H1 (cell line): ENCODE results near the gene MCRS1. TPM values are rescaled to one million over a fixed set of nuclear protein-coding genes. Genes with fewer than 3 reads are reported as not detected.

Experiments used
- CTCF ChIA-PET: fragments of 300-600 bp; sonication (Branson Sonifier 250); formaldehyde crosslinking; loops from one replicate; lab custom pipeline; 2021; ENCODE audit not compliant: partially characterized antibody; lab: Charles Lee
- POLR2A ChIA-PET: fragments of 300-600 bp; sonication (Branson Sonifier 250); formaldehyde crosslinking; loops from one replicate; lab custom pipeline; 2021; ENCODE audit warnings: inconsistent platforms; ENCODE audit not compliant: partially characterized antibody; lab: Charles Lee
- DNase-seq, 2 experiments: peaks; one replicate each; pipeline versions ENCODE4 v3.0.0 to v3.0.0-alpha.2; 2010 to 2022; ENCODE audit warnings: low spot score in 2 of 2, low read depth in 1 of 2, mixed read lengths in 1 of 2
- FAIRE-seq: peaks from 2 replicates; lab custom pipeline; 2011; peaks lifted over from hg19 to GRCh38; lab: Jason Lieb, UNC
- H2AFZ ChIP-seq: 2 replicates; pipeline ENCODE4 v1.8.1; 2012; ENCODE audit warnings: low read length, inconsistent platforms
- H2AK5ac ChIP-seq: 2 replicates; pipeline ENCODE4 v1.6.1; 2013; ENCODE audit warnings: low read depth, low read length
- H2BK120ac ChIP-seq: replicated peaks from 2 replicates; pipeline ENCODE3; 2013; ENCODE audit warnings: low read depth, low read length, inconsistent platforms
- H2BK12ac ChIP-seq: 2 replicates; pipeline ENCODE4 v1.6.1; 2013; ENCODE audit warnings: low read depth, low read length
- H2BK15ac ChIP-seq: 2 replicates; pipeline ENCODE4 v1.6.1; 2013; ENCODE audit warnings: low read length
- H2BK20ac ChIP-seq: 2 replicates; pipeline ENCODE4 v1.6.1; 2013; ENCODE audit warnings: low read length
- H2BK5ac ChIP-seq: 2 replicates; pipeline ENCODE4 v1.6.1; 2013; ENCODE audit warnings: low read depth, low read length
- H3K14ac ChIP-seq: 2 replicates; pipeline ENCODE4 v1.6.1; 2013; ENCODE audit warnings: inconsistent platforms; ENCODE audit not compliant: insufficient read length
- H3K18ac ChIP-seq: 2 replicates; pipeline ENCODE4 v1.6.1; 2013; ENCODE audit warnings: low read length; ENCODE audit errors: extremely low read depth
- H3K23ac ChIP-seq: 2 replicates; pipeline ENCODE4 v1.6.1; 2013; ENCODE audit warnings: inconsistent platforms; ENCODE audit not compliant: insufficient read length
- H3K23me2 ChIP-seq: 2 replicates; pipeline ENCODE4 v1.6.1; 2013; ENCODE audit warnings: low read depth, low read length
- H3K27ac ChIP-seq: 2 replicates; pipeline ENCODE4 v1.6.1; 2011; ENCODE audit warnings: low read depth, low read length, inconsistent platforms
- H3K27me3 ChIP-seq, 4 experiments: replicated peaks in 1 of 4; 1 replicate in 1 of 4; 2 replicates in 3 of 4; pipeline versions ENCODE4 v1.6.1 to v1.8.1; 2011 to 2013; ENCODE audit warnings: low read length in 3 of 4, mild to moderate bottlenecking in 3 of 4, inconsistent platforms in 2 of 4, mixed read lengths in 2 of 4, moderate library complexity in 1 of 4; ENCODE audit not compliant: control insufficient read depth in 3 of 4, insufficient read depth in 3 of 4; ENCODE audit errors: extremely low read depth in 1 of 4
- H3K36me3 ChIP-seq, 4 experiments: 2 replicates each; pipeline versions ENCODE4 v1.6.1 to v1.8.1; 2011 to 2013; ENCODE audit warnings: mild to moderate bottlenecking in 4 of 4, low read length in 3 of 4, moderate library complexity in 2 of 4, control low read depth in 1 of 4, inconsistent platforms in 1 of 4; ENCODE audit not compliant: insufficient read depth in 4 of 4, control insufficient read depth in 2 of 4
- H3K4ac ChIP-seq: replicated peaks from 2 replicates; pipeline ENCODE3; 2013; ENCODE audit warnings: low read length, low read depth, mixed read lengths, inconsistent platforms; ENCODE audit not compliant: insufficient read length
- H3K4me1 ChIP-seq, 4 experiments: replicated peaks in 1 of 4; 1 replicate in 1 of 4; 2 replicates in 3 of 4; pipeline versions ENCODE4 v1.6.1 to v1.8.1; 2011 to 2013; ENCODE audit warnings: low read length in 3 of 4, inconsistent platforms in 2 of 4, mixed read lengths in 1 of 4; ENCODE audit not compliant: insufficient read depth in 4 of 4, control insufficient read depth in 3 of 4
- H3K4me2 ChIP-seq, 2 experiments: 2 replicates each; pipeline versions ENCODE4 v1.6.1 to v1.8.1; 2011 to 2013; ENCODE audit warnings: low read depth in 2 of 2, low read length in 2 of 2, control low read depth in 1 of 2, inconsistent platforms in 1 of 2, mild to moderate bottlenecking in 1 of 2; ENCODE audit not compliant: insufficient read depth in 1 of 2
- H3K4me3 ChIP-seq, 4 experiments: fragments of 200-600, 300-600 bp in 1 of 4; sonication (generic), shearing (Covaris generic), sonication (Bioruptor Twin) in 1 of 4; 2 replicates each; pipeline versions ENCODE4 v1.5.1 to v1.8.1; 2011 to 2016; ENCODE audit warnings: low read length in 4 of 4, low read depth in 3 of 4, control low read depth in 2 of 4, inconsistent platforms in 2 of 4, mild to moderate bottlenecking in 2 of 4, mixed read lengths in 1 of 4, moderate library complexity in 1 of 4; ENCODE audit not compliant: insufficient read depth in 2 of 4; ENCODE audit errors: extremely low read depth in 1 of 4
- H3K56ac ChIP-seq: replicated peaks from 2 replicates; pipeline ENCODE3; 2013; ENCODE audit warnings: low read depth, mild to moderate bottlenecking, mixed read lengths, low read length, inconsistent platforms; ENCODE audit not compliant: insufficient read length
- H3K79me1 ChIP-seq: 2 replicates; pipeline ENCODE4 v1.6.1; 2013; ENCODE audit warnings: low read depth, low read length, control low read depth
- H3K79me2 ChIP-seq, 2 experiments: 2 replicates each; pipeline versions ENCODE4 v1.6.1 to v1.8.1; 2012 to 2013; ENCODE audit warnings: low read length in 2 of 2, mild to moderate bottlenecking in 2 of 2, inconsistent platforms in 1 of 2; ENCODE audit not compliant: insufficient read depth in 2 of 2, control insufficient read depth in 1 of 2
- H3K9ac ChIP-seq, 4 experiments: replicated peaks in 1 of 4; 1 replicate in 1 of 4; 2 replicates in 3 of 4; pipeline versions ENCODE4 v1.6.1 to v1.8.1; 2011 to 2013; ENCODE audit warnings: low read depth in 3 of 4, low read length in 3 of 4, control low read depth in 2 of 4, mild to moderate bottlenecking in 2 of 4, moderate library complexity in 2 of 4, inconsistent platforms in 1 of 4; ENCODE audit errors: extremely low read depth in 1 of 4
- H3K9me3 ChIP-seq, 2 experiments: 2 replicates each; pipeline versions ENCODE4 v1.6.1 to v1.8.1; 2012 to 2013; ENCODE audit warnings: mild to moderate bottlenecking in 2 of 2, moderate library complexity in 2 of 2, control low read depth in 1 of 2, inconsistent platforms in 1 of 2, low read depth in 1 of 2, low read length in 1 of 2, mixed read lengths in 1 of 2; ENCODE audit not compliant: insufficient read depth in 2 of 2
- H4K20me1 ChIP-seq, 2 experiments: replicated peaks in 1 of 2; 2 replicates each; pipeline versions ENCODE3 to v1.8.1; 2011 to 2013; ENCODE audit warnings: inconsistent platforms in 2 of 2, low read length in 2 of 2, mild to moderate bottlenecking in 1 of 2; ENCODE audit not compliant: insufficient read depth in 2 of 2, control insufficient read depth in 1 of 2
- H4K5ac ChIP-seq: 2 replicates; pipeline ENCODE4 v1.6.1; 2013; ENCODE audit warnings: low read length, low read depth, mixed read lengths, inconsistent platforms; ENCODE audit not compliant: insufficient read length
- H4K8ac ChIP-seq: 2 replicates; pipeline ENCODE4 v1.8.0; 2013; ENCODE audit warnings: mild to moderate bottlenecking, moderate library complexity, low read length, inconsistent platforms; ENCODE audit not compliant: insufficient read depth; ENCODE audit errors: extremely low read depth
- H4K91ac ChIP-seq: replicated peaks from 2 replicates; pipeline ENCODE3; 2013; ENCODE audit warnings: low read length, mixed read lengths, inconsistent platforms; ENCODE audit not compliant: insufficient read length
- CBX5 ChIP-seq: fragments of 300-800, 300-1000 bp; sonication (generic); IDR thresholded peaks from 2 replicates; pipeline ENCODE4 v1.7.1; 2016; ENCODE audit warnings: antibody characterized with exemption, low read length, low read depth
- EGR1 ChIP-seq: IDR thresholded peaks from 2 replicates; pipeline ENCODE4 v1.6.1; 2011; ENCODE audit warnings: low read depth, low read length, borderline replicate concordance
- KDM4A ChIP-seq: IDR thresholded peaks from one replicate; pipeline ENCODE4 v1.7.1; 2012; ENCODE audit warnings: low read depth, mild to moderate bottlenecking, moderate library complexity, low read length, inconsistent platforms; ENCODE audit not compliant: severe bottlenecking
- MAFK ChIP-seq: IDR thresholded peaks from 2 replicates; pipeline ENCODE4 v1.6.1; 2012; ENCODE audit warnings: low read depth, mild to moderate bottlenecking, improper control_type of control experiment, low read length
- PHF8 ChIP-seq: fragments of 200-600 bp; sonication (generic); conservative IDR thresholded peaks from 2 replicates; pipeline ENCODE4 v1.7.1; 2012; ENCODE audit warnings: low read depth, mild to moderate bottlenecking, inconsistent platforms, low read length, moderate library complexity
- RAD21 ChIP-seq, 2 experiments: IDR thresholded peaks in 1 of 2; conservative IDR thresholded peaks in 1 of 2; 2 replicates each; pipeline ENCODE4 v1.6.1; 2011; ENCODE audit warnings: low read depth in 2 of 2, low read length in 2 of 2, improper control_type of control experiment in 1 of 2, inconsistent platforms in 1 of 2, mild to moderate bottlenecking in 1 of 2, moderate library complexity in 1 of 2
- RBBP5 ChIP-seq: IDR thresholded peaks from 2 replicates; pipeline ENCODE4 v1.7.1; 2012; ENCODE audit warnings: low read depth, mild to moderate bottlenecking, inconsistent platforms, low read length, moderate library complexity, borderline replicate concordance
- RFX5 ChIP-seq: IDR thresholded peaks from 2 replicates; pipeline ENCODE4 v1.6.1; 2011; ENCODE audit warnings: low read depth, low read length, improper control_type of control experiment, borderline replicate concordance
- SP2 ChIP-seq: IDR thresholded peaks from 2 replicates; pipeline ENCODE4 v1.6.1; 2012; ENCODE audit warnings: mild to moderate bottlenecking, low read length, inconsistent platforms
- TBP ChIP-seq: IDR thresholded peaks from 2 replicates; pipeline ENCODE4 v1.6.1; 2011; ENCODE audit warnings: low read depth, low read length, improper control_type of control experiment
- USF2 ChIP-seq: IDR thresholded peaks from 2 replicates; pipeline ENCODE4 v1.6.1; 2011; ENCODE audit warnings: low read length, improper control_type of control experiment
- ZNF274 ChIP-seq: IDR thresholded peaks from 2 replicates; pipeline ENCODE4 v1.7.0; 2012; ENCODE audit warnings: low read length, borderline replicate concordance; ENCODE audit errors: extremely low read depth
- WGBS, 2 experiments: shearing (Covaris generic) in 1 of 2; methylation state at CpG; one replicate each; pipeline versions ENCODE4 v1.1.6 to v1.1.7; 2013 to 2015; ENCODE audit warnings: low lambda C conversion rate in 2 of 2, mixed read lengths in 2 of 2, inconsistent platforms in 1 of 2, low coverage in 1 of 2, missing lambda C conversion rate in 1 of 2; ENCODE audit not compliant: insufficient replicate concordance in 2 of 2, insufficient coverage in 1 of 2, insufficient read length in 1 of 2; ENCODE audit errors: extremely low coverage in 1 of 2, missing lambda C conversion rate in 1 of 2; 5-methylcytosine and 5-hydroxymethylcytosine counted together
- polyA plus RNA-seq, 7 experiments: library from polyadenylated mRNA; depleted of rRNA in 3 of 7; stranded (reverse) in 5 of 7; unstranded in 2 of 7; fragments of >200 nt in 5 of 7; fragments of 200-250 nt in 2 of 7; gene quantifications; 1 replicate in 5 of 7; 2 replicates in 1 of 7; 4 replicates in 1 of 7; pipeline versions ENCODE4 v1.2.1 to v1.2.3, GENCODE V29; 2011 to 2013; ENCODE audit warnings: missing spikeins in 2 of 7, mixed read lengths in 2 of 7
- total RNA-seq: library from RNA; stranded (reverse); fragmentation: NEBNext Ultra II Directional; extraction: Animal tissue kit (Norgen Biotek cat#: 25700); gene quantifications from 2 replicates; pipeline ENCODE4 v1.2.1, GENCODE V29; 2021

Gene MCRS1
- total and polyA plus RNA-seq, 2 of the 8 experiments (the other 6 are each of a cell fraction or from before 2014, with no cell fraction given), result 90.3 to 139 TPM

GRCh38 chr12:49542592-49543160 lies 25.3 kb downstream of the MCRS1 start:
- no peak for FAIRE-seq
- Histone ChIP-seq H3K9ac (no peak overlapping the region; a peak in 1 of 7 replicates), H3K23me2 (peaks cover 12% of the 10 kb centered on the region), H3K79me1 (no peaks in the 10 kb centered on the region), H3K4me2 (no peak overlapping the region), H2BK20ac (no peak overlapping the region), H3K18ac (no peak overlapping the region), H2BK5ac (no peak overlapping the region), H2BK120ac (no peak overlapping the region), H3K23ac (no peak overlapping the region), H3K4me3 (no peak overlapping the region), H3K4ac (no peak overlapping the region), H2BK12ac (peak overlapping the region; percentile 80; the same call in 1 of the 2 replicates), H3K27me3 (peaks cover 55 to 98% (median 94%) of the 10 kb centered on the region in 4 experiments), H2AFZ (no peak overlapping the region), H3K79me2 (no peaks in the 10 kb centered on the region), H4K8ac (no peak overlapping the region), H3K4me1 (peaks cover 0 to 31% (median 15%) of the 10 kb centered on the region in 4 experiments; a peak in 6 of 7 replicates), H3K14ac (no peak overlapping the region), H3K27ac (no peak overlapping the region), H2BK15ac (no peak overlapping the region; the same call in 1 of the 2 replicates), H3K36me3 (peaks cover 0 to 6% (median 0%) of the 10 kb centered on the region in 4 experiments; a peak in 1 of 8 replicates), H3K9me3 (no peaks in the 10 kb centered on the region), H4K20me1 (peaks cover 5 to 14% of the 10 kb centered on the region in 2 experiments), H4K91ac (no peak overlapping the region), H2AK5ac (no peak overlapping the region), H4K5ac (no peak overlapping the region), H3K56ac (no peak overlapping the region)
- WGBS, 2 experiments, result 97% methylated on average over 15 of the region's 15 CpGs; no CpG with 5 or more reads in 1 of the 2 experiments
- TF ChIP-seq EGR1 (no peak), ZNF274 (no peak), RAD21 (IDR thresholded peaks at IDR 0.05 in 1 of 2, conservative IDR thresholded peaks at IDR 0.05 in 1 of 2; ENCODE audit: low read depth in 2 of 2, low read length in 2 of 2) (no peak), SP2 (no peak), CBX5 (no peak), PHF8 (no peak), RBBP5 (no peak), TBP (no peak), KDM4A (no peak), MAFK (no peak), RFX5 (no peak), USF2 (no peak)
- ChIA-PET POLR2A (no interaction called here), CTCF (interaction anchor here (1.0 to 1.9 kb wide), 9 partner anchors 10 to 254 kb away, joined by 3 to 9 read pairs (median 4); no protein-coding TSS in a partner anchor)
- no peak for DNase-seq
